GM12874 (cell line): ENCODE data around the gene OR51B4.

ENCODE experiments used
- TF ChIP-seq, protein P1 (sequence below): IDR thresholded peaks from 2 replicates; pipeline ENCODE4 v1.5.1; 2011; ENCODE audit warnings: low read depth, mild to moderate bottlenecking, control low read depth, low read length, moderate library complexity; ENCODE audit not compliant: insufficient read depth

Gene OR51B4

DNA sequence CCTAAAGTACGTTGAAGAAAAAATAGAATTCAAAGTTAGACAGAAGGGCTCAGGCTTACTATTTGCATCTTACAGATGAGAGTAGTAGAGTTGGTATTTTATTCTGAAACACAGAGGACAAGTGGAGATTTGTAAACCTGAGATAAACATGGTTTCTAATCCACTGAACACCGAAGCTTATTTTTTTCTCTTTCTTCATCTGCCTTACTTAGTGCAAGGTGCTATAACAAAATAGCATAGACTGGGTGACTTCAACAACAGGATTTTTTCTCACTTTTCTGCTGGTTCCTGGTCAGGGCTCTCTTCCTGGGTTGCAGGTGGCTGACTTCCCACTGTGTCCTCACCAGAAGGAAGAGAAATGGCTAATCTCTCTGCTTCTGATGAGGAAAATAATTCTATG lies 50.0 kb downstream of the OR51B4 start:
- TF ChIP-seq, protein P1, sequence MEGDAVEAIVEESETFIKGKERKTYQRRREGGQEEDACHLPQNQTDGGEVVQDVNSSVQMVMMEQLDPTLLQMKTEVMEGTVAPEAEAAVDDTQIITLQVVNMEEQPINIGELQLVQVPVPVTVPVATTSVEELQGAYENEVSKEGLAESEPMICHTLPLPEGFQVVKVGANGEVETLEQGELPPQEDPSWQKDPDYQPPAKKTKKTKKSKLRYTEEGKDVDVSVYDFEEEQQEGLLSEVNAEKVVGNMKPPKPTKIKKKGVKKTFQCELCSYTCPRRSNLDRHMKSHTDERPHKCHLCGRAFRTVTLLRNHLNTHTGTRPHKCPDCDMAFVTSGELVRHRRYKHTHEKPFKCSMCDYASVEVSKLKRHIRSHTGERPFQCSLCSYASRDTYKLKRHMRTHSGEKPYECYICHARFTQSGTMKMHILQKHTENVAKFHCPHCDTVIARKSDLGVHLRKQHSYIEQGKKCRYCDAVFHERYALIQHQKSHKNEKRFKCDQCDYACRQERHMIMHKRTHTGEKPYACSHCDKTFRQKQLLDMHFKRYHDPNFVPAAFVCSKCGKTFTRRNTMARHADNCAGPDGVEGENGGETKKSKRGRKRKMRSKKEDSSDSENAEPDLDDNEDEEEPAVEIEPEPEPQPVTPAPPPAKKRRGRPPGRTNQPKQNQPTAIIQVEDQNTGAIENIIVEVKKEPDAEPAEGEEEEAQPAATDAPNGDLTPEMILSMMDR, result no peak
